Fibroblast of villous mesenchyme (primary cell): Measurements from ENCODE around the gene CELF5. TPM values are rescaled to one million over a fixed set of nuclear protein-coding genes. Genes with fewer than 3 reads are reported as not detected.

Experiments used
- DNase-seq: peaks from one replicate; pipeline ENCODE4 v3.0.0-alpha.2; 2010; ENCODE audit warnings: low read depth
- H3K4me3 ChIP-seq: 2 replicates; pipeline ENCODE4 v1.5.1; 2011; ENCODE audit warnings: low read depth, mild to moderate bottlenecking, low read length
- CTCF ChIP-seq: IDR thresholded peaks from 2 replicates; pipeline ENCODE4 v1.5.1; 2012; ENCODE audit warnings: low read depth, mild to moderate bottlenecking, low read length; ENCODE audit not compliant: insufficient read depth
- total RNA-seq: library from RNA; depleted of rRNA; stranded (reverse); fragments of >200 nt; gene quantifications from 2 replicates; pipeline ENCODE4 v1.2.3, GENCODE V29; 2012

The CELF5 gene
- total RNA-seq, 1 donor, result under 0.01 TPM

GRCh38 chr19:3225677-3226093 lies 1.2 kb downstream of the CELF5 start:
- no peak for DNase-seq
- TF ChIP-seq CTCF, result no peak
- H3K4me3 ChIP-seq, result no peak overlapping the region

- TF ChIP-seq CTCF, result no peak
- no peak for DNase-seq
- no peak overlapping the region for H3K4me3 ChIP-seq
These were observed 2.7 kb downstream of the CELF5 start for GRCh38 chr19:3227054-3227626.

- no peak for TF ChIP-seq CTCF
- H3K4me3 ChIP-seq, result no peak overlapping the region
- no peak for DNase-seq
These were observed 4.9 kb downstream of the CELF5 start for GRCh38 chr19:3229346-3229743.

- no peak overlapping the region for H3K4me3 ChIP-seq
- no peak for TF ChIP-seq CTCF
- DNase-seq, result no peak
These were observed 5.5 kb downstream of the CELF5 start for GRCh38 chr19:3229888-3230496.

- no peak for TF ChIP-seq CTCF
- no peak overlapping the region for H3K4me3 ChIP-seq
These were observed 6.8 kb downstream of the CELF5 start for GRCh38 chr19:3231288-3231687.

GRCh38 chr19:3233116-3233515 lies 8.7 kb downstream of the CELF5 start:
- H3K4me3 ChIP-seq, result no peak overlapping the region
- TF ChIP-seq CTCF, result no peak
- DNase-seq, result no peak

More at GRCh38 chr19:3231288-3231687, 6.8 kb downstream of the CELF5 start:
- no peak for DNase-seq

GRCh38 chr19:3233831-3234230 lies 9.4 kb downstream of the CELF5 start:
- TF ChIP-seq CTCF, result no peak
- DNase-seq, result no peak
- H3K4me3 ChIP-seq, result no peak overlapping the region
